Glutamatergic neuron (in vitro differentiated cells): Measurements from ENCODE around the gene ZIC5. TPM values are rescaled to one million over a fixed set of nuclear protein-coding genes. Genes with fewer than 3 reads are reported as not detected.

ENCODE experiments used
- DNase-seq: peaks from one replicate; pipeline ENCODE4 v3.0.0; 2022
- H3K27ac Mint-ChIP-seq: one replicate; pipeline ENCODE4 v1.8.0; 2020; ENCODE audit warnings: mild to moderate bottlenecking, mixed read lengths, inconsistent platforms; ENCODE audit not compliant: unreplicated experiment
- H3K27me3 Mint-ChIP-seq: one replicate; pipeline ENCODE4 v1.8.0; 2020; ENCODE audit warnings: mild to moderate bottlenecking, moderate library complexity, mixed read lengths, inconsistent platforms; ENCODE audit not compliant: unreplicated experiment
- H3K36me3 Mint-ChIP-seq: one replicate; pipeline ENCODE4 v1.8.0; 2020; ENCODE audit warnings: mild to moderate bottlenecking, mixed read lengths, inconsistent platforms; ENCODE audit not compliant: unreplicated experiment
- H3K4me1 Mint-ChIP-seq: one replicate; pipeline ENCODE4 v1.8.0; 2020; ENCODE audit warnings: mild to moderate bottlenecking, low read depth, mixed read lengths, inconsistent platforms; ENCODE audit not compliant: unreplicated experiment
- H3K4me3 Mint-ChIP-seq: one replicate; pipeline ENCODE4 v1.8.0; 2020; ENCODE audit warnings: mild to moderate bottlenecking, mixed read lengths, inconsistent platforms; ENCODE audit not compliant: unreplicated experiment
- H3K9me3 Mint-ChIP-seq: one replicate; pipeline ENCODE4 v1.8.0; 2020; ENCODE audit warnings: mild to moderate bottlenecking, moderate library complexity, mixed read lengths, inconsistent platforms; ENCODE audit not compliant: unreplicated experiment
- CTCF ChIP-seq: fragments of 200-600 bp; sonication (generic); IDR thresholded peaks from one replicate; pipeline ENCODE4 v1.5.0; 2021; ENCODE audit not compliant: partially characterized antibody, unreplicated experiment
- total RNA-seq: library from RNA; stranded (reverse); fragmentation: NEBNext Ultra II Directional; extraction: Animal tissue kit (Norgen Biotek cat#: 25700); gene quantifications from one replicate; pipeline ENCODE4 v1.2.1, GENCODE V29; 2021; ENCODE audit not compliant: unreplicated experiment

The ZIC5 gene
- total RNA-seq, 1 donor from 2014 or later = 0.47 TPM

- TF ChIP-seq CTCF = no peak
- no peak overlapping the region for H3K27ac Mint-ChIP-seq
- H3K36me3 Mint-ChIP-seq = no peaks in the 10 kb centered on the region
- peaks cover 15% of the 10 kb centered on the region for H3K4me1 Mint-ChIP-seq
- H3K4me3 Mint-ChIP-seq = no peak overlapping the region
- H3K9me3 Mint-ChIP-seq = peaks cover 3% of the 10 kb centered on the region
- peaks cover 5% of the 10 kb centered on the region for H3K27me3 Mint-ChIP-seq
- no peak for DNase-seq
Observed at GRCh38 chr13:99963816-99964339, 7.7 kb downstream of the ZIC5 start.

DNA sequence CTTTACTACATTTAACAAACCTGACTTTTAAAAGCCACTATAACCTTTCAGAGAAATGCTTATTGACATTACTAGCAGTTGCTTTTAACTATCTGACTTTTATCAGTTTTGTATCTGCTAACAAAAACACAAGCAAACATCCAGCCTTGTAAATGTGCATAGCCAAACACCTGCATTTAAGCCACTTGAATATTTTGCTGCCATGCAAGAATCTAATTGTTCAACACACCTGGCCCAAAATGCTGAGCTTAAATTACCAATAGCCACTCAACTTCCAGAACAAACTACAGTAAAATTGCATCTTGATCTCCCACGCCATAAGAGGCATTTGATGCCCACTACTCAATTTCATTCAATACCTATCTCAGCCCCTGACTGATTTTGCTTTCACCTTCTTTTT is 9.3 kb downstream of the ZIC5 start:
- Mint-ChIP-seq H3K4me3 (no peak overlapping the region), H3K4me1 (peaks cover 26% of the 10 kb centered on the region), H3K9me3 (peaks cover 2% of the 10 kb centered on the region), H3K27ac (no peak overlapping the region), H3K27me3 (peaks cover 16% of the 10 kb centered on the region), H3K36me3 (no peaks in the 10 kb centered on the region)
- TF ChIP-seq CTCF = no peak
- DNase-seq = no peak

GRCh38 chr13:99961636-99962035 is 9.9 kb downstream of the ZIC5 start:
- Mint-ChIP-seq H3K4me3 (no peak overlapping the region), H3K27me3 (peaks cover 18% of the 10 kb centered on the region), H3K9me3 (peaks cover 2% of the 10 kb centered on the region), H3K27ac (no peak overlapping the region), H3K4me1 (peaks cover 26% of the 10 kb centered on the region), H3K36me3 (no peaks in the 10 kb centered on the region)
- DNase-seq = no peak
- TF ChIP-seq CTCF = no peak

- Mint-ChIP-seq H3K36me3 (no peaks in the 10 kb centered on the region), H3K27ac (no peak overlapping the region), H3K4me3 (no peak overlapping the region), H3K9me3 (peaks cover 2% of the 10 kb centered on the region), H3K27me3 (peaks cover 22% of the 10 kb centered on the region), H3K4me1 (peaks cover 22% of the 10 kb centered on the region)
- TF ChIP-seq CTCF = no peak
- DNase-seq = no peak
Observed at GRCh38 chr13:99960663-99961311, 10.8 kb downstream of the ZIC5 start.

DNA sequence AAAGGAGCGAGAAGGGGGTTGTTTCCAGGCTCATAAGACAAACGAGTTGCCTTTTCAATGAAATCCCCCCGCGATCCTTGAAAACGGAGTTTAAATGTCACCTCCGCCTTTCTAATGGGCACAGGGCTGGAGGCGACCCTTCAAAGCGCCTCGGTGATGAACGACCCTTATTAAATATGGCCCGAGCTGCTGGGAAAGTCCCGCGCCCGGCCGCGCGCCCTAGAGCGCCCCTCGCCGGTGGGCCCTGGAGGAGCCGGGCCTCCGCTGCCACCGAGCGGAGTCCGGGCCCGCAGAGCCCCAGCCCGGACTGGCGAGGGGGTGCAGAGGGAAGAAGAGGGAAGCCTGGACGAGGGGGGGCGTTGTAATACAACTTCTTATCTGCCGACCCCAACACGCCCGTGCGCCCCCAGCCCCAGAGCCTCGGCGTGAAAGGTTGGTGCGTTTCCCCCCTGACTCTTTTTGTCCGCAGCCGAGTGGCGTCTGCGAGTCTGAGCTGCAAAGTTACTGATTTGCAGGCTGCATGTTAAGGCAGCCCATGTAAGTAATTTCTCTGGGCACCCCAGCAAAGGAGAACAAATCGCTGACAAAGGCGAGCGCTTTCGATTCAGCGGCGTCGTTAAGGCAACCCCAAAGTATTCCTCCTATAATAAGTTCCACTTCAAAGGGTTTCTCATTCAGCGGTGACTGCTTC is 11.9 kb downstream of the ZIC5 start:
- Mint-ChIP-seq H3K36me3 (no peaks in the 10 kb centered on the region), H3K9me3 (peaks cover 2% of the 10 kb centered on the region), H3K27ac (no peak overlapping the region), H3K4me1 (peaks cover 20% of the 10 kb centered on the region), H3K4me3 (peak overlapping the region; percentile 83), H3K27me3 (peaks cover 24% of the 10 kb centered on the region)
- TF ChIP-seq CTCF = peak; percentile 29
- DNase-seq = no peak
